Tibial artery (tissue), 4 donors: ENCODE results near the gene YPEL4.

Experiments
- DNase-seq, 2 donors: peaks; one replicate each; pipeline ENCODE4 v3.0.0-alpha.2; 2019
- H3K27ac ChIP-seq, 2 donors: fragments of 200-600 bp; sonication (generic) in 1 of 2; 1 replicate in 1 of 2; 2 replicates in 1 of 2; pipeline ENCODE4 v1.5.1; 2018 to 2019; ENCODE audit warnings: mild to moderate bottlenecking in 1 of 2
- H3K27me3 ChIP-seq, 2 donors: fragments of 200-600 bp; sonication (generic) in 1 of 2; one replicate each; pipeline versions ENCODE4 v1.5.1 to v1.6.0; 2016 to 2019
- H3K36me3 ChIP-seq, 3 donors: fragments of 200-600 bp; sonication (generic) in 2 of 3; one replicate each; pipeline ENCODE4 v1.5.1; 2016 to 2019; ENCODE audit warnings: mild to moderate bottlenecking in 2 of 3
- H3K4me1 ChIP-seq, 4 donors: fragments of 200-600 bp; sonication (generic) in 2 of 4; 1 replicate in 3 of 4; 2 replicates in 1 of 4; pipeline ENCODE4 v1.5.1; 2016 to 2019
- H3K4me3 ChIP-seq, 2 donors: fragments of 200-600 bp; sonication (generic) in 1 of 2; 1 replicate in 1 of 2; 2 replicates in 1 of 2; pipeline ENCODE4 v1.5.1; 2018 to 2019; ENCODE audit warnings: mild to moderate bottlenecking in 2 of 2
- H3K9me3 ChIP-seq, 3 donors: fragments of 200-600 bp; sonication (generic) in 1 of 3; one replicate each; pipeline ENCODE4 v1.5.1; 2016 to 2019
- intact Hi-C: fragments of 100-400 bp; cut with DNase I; formaldehyde crosslinking; loops from one replicate; pipeline ENCODE4 v1.15.0; 2023; ENCODE audit warnings: low total_unique reads
- TF ChIP-seq, protein P1 (sequence below), 2 experiments: fragments of 200-600 bp in 1 of 2; fragments of 450-650 bp in 1 of 2; IDR thresholded peaks; one replicate each; pipeline ENCODE4 v1.5.1; 2017 to 2019; ENCODE audit warnings: antibody characterized with exemption in 2 of 2, mild to moderate bottlenecking in 1 of 2, moderate library complexity in 1 of 2

The YPEL4 gene

DNA sequence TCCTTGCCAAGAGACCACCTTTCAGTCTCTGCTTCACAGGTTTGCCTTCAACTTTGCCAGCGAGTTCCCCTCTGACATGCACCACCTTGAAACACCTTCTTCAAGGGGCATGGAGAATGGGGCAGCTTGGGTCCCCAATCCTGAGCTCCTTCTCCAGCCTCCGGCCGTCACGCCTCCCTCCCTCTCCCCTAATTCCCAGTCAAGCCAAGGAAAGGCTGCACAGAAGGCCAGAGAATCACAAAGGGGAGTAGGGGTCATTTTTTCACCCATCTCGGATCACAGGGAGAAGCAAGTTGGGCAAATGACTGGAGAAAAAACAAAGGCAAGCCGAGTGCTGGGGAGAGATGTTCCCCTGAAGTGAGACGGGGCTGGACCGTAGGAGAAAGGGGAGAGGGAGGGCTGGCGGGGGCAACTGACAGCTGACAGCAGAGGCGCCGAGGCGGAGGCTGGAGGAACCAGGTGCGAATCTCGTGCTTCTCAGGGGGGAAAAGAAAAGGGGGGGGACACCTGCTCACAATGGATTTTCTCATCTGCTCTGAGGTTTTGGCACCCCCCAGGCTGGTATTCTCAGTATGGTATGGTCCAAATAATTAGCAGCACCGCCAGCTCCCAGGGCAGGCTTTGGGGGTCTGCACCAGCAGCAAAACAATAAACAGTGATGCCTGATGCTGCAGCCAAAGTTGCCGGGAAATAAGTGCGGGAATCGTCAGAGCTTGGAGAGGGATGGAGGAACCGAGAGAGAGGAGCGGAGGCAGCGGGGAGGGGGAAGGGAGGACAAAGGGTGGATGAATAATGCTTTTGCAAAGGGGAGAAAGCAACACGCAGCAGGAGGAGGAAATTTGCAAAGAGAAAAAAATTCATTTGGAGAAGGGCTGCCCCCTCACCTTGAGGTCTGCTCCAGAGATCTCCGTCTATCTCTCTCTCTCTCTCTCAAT lies 644 bp downstream of the YPEL4 start:
- intact Hi-C loops, result loop anchor here (10.0 kb wide), 2 partner anchors 154 to 194 kb away; no protein-coding TSS in a partner anchor
- Histone ChIP-seq H3K9me3 (no peaks in the 10 kb centered on the region), H3K36me3 (no peaks in the 10 kb centered on the region), H3K27me3 (peaks cover 0 to 47% of the 10 kb centered on the region in 2 donors), H3K4me1 (peaks cover 0 to 57% (median 43%) of the 10 kb centered on the region in 4 donors), H3K27ac (no peak overlapping the region), H3K4me3 (peak overlapping the region; percentile 35 to 41)
- no peak for DNase-seq
- TF ChIP-seq, protein P1, sequence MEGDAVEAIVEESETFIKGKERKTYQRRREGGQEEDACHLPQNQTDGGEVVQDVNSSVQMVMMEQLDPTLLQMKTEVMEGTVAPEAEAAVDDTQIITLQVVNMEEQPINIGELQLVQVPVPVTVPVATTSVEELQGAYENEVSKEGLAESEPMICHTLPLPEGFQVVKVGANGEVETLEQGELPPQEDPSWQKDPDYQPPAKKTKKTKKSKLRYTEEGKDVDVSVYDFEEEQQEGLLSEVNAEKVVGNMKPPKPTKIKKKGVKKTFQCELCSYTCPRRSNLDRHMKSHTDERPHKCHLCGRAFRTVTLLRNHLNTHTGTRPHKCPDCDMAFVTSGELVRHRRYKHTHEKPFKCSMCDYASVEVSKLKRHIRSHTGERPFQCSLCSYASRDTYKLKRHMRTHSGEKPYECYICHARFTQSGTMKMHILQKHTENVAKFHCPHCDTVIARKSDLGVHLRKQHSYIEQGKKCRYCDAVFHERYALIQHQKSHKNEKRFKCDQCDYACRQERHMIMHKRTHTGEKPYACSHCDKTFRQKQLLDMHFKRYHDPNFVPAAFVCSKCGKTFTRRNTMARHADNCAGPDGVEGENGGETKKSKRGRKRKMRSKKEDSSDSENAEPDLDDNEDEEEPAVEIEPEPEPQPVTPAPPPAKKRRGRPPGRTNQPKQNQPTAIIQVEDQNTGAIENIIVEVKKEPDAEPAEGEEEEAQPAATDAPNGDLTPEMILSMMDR (IDR thresholded peaks at IDR 0.05), result no peak

DNA sequence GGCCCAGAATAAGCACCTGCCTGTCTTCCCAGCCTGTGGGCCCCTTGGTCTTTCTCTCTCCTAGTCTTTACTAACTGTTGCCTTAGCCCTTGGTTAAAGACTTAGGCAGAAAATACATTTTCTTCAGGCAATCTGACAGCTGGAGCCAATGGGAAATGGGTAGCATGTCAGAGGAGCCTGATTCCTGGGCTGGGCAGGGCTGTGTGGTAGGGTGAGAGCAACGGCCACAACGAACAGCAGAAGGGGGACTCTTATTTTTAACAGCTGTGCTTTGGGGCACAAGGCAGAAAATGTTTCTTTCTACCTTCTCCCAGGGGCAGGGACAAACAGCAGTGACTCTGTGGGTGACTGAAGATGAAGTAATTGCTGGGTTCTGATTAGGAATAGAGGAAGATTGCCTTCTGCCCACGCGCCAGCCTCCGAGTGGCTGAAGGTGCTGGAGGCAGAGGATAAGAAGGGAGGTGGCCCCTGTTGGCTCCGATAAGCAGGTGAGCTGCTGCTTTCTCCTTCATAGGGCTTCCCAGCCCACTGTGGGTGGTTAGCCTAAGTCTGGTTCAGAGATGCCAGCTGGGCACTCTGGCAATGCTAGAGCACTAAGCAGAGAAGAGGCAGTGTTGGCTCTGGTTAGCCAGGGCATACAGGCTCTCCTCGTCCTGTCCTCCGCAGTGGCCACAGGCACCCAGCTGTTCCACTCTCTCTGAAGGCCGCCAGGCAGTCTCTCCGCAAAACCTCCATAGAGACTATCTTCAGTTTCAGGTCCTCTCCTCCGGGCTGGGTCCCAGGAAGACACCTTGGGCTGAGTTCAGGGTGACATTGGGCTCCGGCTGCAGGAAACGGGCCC lies 1.5 kb downstream of the YPEL4 start:
- no peak overlapping the region for H3K4me3 ChIP-seq
- intact Hi-C loops, result loop anchor here (10.0 kb wide), 2 partner anchors 153 to 193 kb away; no protein-coding TSS in a partner anchor
- peaks cover 0 to 58% (median 44%) of the 10 kb centered on the region in 4 donors for H3K4me1 ChIP-seq
- TF ChIP-seq, protein P1 (IDR thresholded peaks at IDR 0.05), result no peak
- no peaks in the 10 kb centered on the region for H3K36me3 ChIP-seq
- H3K27ac ChIP-seq, result no peak overlapping the region
- no peak for DNase-seq
- no peaks in the 10 kb centered on the region for H3K9me3 ChIP-seq
- H3K27me3 ChIP-seq, result peaks cover 0 to 47% of the 10 kb centered on the region in 2 donors

DNA sequence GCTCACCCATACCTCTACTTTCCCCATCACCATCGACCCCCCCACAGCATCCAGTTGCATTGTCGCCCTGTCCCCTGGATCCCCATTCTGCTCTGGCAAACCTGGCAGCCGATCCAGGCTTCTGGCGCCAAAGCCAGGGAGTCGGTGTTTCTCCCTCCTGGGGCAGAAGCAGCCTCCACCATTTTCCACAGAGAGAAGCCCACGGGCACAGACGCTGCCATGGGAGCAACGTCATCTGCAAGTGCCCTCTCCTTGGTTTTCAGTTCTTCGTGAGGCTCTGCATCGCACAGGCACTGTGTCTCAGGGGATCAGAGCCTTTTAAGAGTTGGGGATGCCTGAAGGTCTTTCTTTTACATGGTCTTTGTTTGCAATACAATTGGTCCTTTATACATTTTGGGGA lies 2.3 kb downstream of the YPEL4 start:
- Histone ChIP-seq H3K27ac (no peak overlapping the region), H3K36me3 (no peaks in the 10 kb centered on the region), H3K9me3 (no peaks in the 10 kb centered on the region), H3K4me3 (no peak overlapping the region), H3K4me1 (peaks cover 0 to 58% (median 44%) of the 10 kb centered on the region in 4 donors), H3K27me3 (peaks cover 0 to 47% of the 10 kb centered on the region in 2 donors)
- TF ChIP-seq, protein P1 (IDR thresholded peaks at IDR 0.05), result no peak
- no peak for DNase-seq
- intact Hi-C loops, result loop anchor here (10.0 kb wide), 2 partner anchors 153 to 193 kb away; no protein-coding TSS in a partner anchor

DNA sequence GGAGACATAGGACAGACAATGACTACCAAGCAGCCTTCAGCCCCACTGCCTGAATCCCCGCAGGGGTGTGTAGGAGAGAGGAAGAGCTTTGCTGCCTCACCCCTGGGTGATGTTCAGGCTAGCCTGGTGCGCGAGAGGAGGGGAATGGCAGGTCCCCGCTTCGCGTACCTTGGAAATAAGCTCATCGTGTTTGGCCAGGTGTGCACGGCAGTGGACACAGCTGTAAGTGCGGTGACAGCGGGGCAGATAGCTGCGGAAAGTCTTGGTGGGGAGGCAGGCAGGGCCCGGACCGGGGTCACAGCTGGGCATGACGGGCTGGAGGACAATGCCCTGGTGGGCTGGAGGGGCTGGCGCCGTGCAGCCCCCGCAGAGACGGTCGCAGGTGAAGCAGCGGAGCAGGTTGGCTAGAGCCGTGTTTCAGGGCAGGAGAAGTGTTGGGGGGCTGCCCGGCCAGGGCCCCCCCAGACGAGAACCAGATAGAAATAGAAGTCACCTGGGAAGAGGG lies 2.9 kb downstream of the YPEL4 start:
- H3K27ac ChIP-seq, result no peak overlapping the region
- H3K27me3 ChIP-seq, result peaks cover 0 to 47% of the 10 kb centered on the region in 2 donors
- intact Hi-C loops, result loop anchor here (10.0 kb wide), 2 partner anchors 152 to 192 kb away; no protein-coding TSS in a partner anchor
- no peaks in the 10 kb centered on the region for H3K36me3 ChIP-seq
- peaks cover 0 to 58% (median 44%) of the 10 kb centered on the region in 4 donors for H3K4me1 ChIP-seq
- TF ChIP-seq, protein P1 (IDR thresholded peaks at IDR 0.05), result no peak
- H3K4me3 ChIP-seq, result no peak overlapping the region
- DNase-seq, result no peak
- no peaks in the 10 kb centered on the region for H3K9me3 ChIP-seq

DNA sequence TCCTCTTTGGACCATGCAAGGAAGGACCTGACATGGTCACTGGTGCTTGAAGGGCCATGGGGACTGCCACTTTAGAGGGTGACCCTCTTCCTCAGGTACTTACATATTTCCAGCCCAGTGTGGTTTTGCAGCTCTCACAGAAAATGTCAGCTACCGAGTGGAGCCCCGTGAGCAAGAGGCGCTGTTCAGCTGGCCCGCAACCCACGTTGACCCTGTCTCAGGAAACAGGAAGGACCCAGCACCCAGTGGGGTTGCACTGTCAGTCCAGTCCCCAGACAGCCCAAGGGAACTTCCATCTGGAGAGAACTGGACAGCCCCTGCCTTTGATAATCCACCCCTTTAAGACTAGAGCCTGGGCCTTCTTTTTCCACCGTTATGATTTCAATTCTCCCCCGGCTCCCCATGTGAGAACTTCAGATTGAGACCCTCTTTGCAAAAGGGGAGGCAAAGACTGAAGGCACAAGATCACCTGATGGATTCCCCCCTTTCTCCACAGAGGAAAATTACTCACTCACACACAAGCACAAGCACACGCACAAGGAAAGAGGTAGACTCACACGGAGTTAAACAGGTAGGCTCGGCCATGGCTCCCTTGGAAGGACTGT lies 3.4 kb downstream of the YPEL4 start:
- intact Hi-C loops, result loop anchor here (10.0 kb wide), 2 partner anchors 151 to 191 kb away; no protein-coding TSS in a partner anchor
- Histone ChIP-seq H3K4me3 (no peak overlapping the region), H3K27me3 (peaks cover 0 to 45% of the 10 kb centered on the region in 2 donors), H3K4me1 (peaks cover 0 to 58% (median 44%) of the 10 kb centered on the region in 4 donors), H3K27ac (no peak overlapping the region), H3K36me3 (no peaks in the 10 kb centered on the region), H3K9me3 (no peaks in the 10 kb centered on the region)
- TF ChIP-seq, protein P1 (IDR thresholded peaks at IDR 0.05), result no peak
- no peak for DNase-seq
